Ectodermal cell (in vitro differentiated cells): Measurements from ENCODE around the gene RABGAP1L.

ENCODE experiments used
- H3K27ac ChIP-seq: 2 replicates; pipeline ENCODE4 v1.7.0; 2013; ENCODE audit warnings: mild to moderate bottlenecking, low read depth, low read length; ENCODE audit not compliant: insufficient read depth, poor library complexity, severe bottlenecking
- H3K27me3 ChIP-seq: 2 replicates; pipeline ENCODE4 v1.7.0; 2013; ENCODE audit warnings: mild to moderate bottlenecking, low read length; ENCODE audit not compliant: insufficient read depth, control insufficient read depth, poor library complexity, severe bottlenecking
- H3K36me3 ChIP-seq: one replicate; pipeline ENCODE4 v1.7.0; 2013; ENCODE audit warnings: low read length; ENCODE audit not compliant: control insufficient read depth, insufficient read depth
- H3K4me1 ChIP-seq: one replicate; pipeline ENCODE4 v1.7.0; 2013; ENCODE audit warnings: low read length; ENCODE audit not compliant: control insufficient read depth, insufficient read depth
- H3K4me3 ChIP-seq: 2 replicates; pipeline ENCODE4 v1.7.0; 2013; ENCODE audit warnings: low read depth, low read length, control low read depth; ENCODE audit not compliant: insufficient read depth
- H3K9me3 ChIP-seq: 2 replicates; pipeline ENCODE4 v1.7.0; 2013; ENCODE audit warnings: mild to moderate bottlenecking, low read length, moderate library complexity; ENCODE audit not compliant: control insufficient read depth
- WGBS, 2 experiments: methylation state at CpG; one replicate each; pipeline ENCODE4 v1.1.7; 2013; ENCODE audit warnings: missing lambda C conversion rate in 2 of 2; 5-methylcytosine and 5-hydroxymethylcytosine counted together

The RABGAP1L gene

DNA sequence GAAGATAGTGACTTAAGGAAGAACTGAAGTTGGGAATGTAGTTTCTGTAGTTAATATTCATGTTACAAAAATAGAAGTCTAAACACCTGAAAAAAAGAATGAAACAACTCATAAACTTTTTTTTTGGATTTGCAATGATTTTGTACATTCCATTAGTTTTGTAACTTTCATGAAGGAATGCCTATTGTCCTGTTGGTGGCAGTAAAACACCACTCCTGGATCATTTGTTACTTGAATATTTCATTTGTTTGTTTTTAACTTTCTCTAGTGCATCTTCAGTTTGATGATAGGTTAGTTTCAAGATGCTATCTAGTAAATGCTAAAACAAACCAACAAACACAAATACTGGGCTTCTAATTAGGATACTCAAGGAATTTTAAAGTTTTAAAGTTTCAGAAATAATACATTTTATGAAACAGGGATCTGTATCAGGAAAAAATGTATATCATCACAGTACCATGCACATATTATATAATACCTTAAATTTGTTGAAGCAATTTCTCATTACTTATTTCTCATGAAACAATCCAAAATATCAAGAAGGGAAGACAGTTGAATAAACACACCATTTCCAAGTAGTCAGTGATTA, 610.7 kb downstream of the RABGAP1L start:
- Histone ChIP-seq H3K36me3 (no peaks in the 10 kb centered on the region), H3K27me3 (no peaks in the 10 kb centered on the region), H3K4me1 (peaks cover 4% of the 10 kb centered on the region)

DNA sequence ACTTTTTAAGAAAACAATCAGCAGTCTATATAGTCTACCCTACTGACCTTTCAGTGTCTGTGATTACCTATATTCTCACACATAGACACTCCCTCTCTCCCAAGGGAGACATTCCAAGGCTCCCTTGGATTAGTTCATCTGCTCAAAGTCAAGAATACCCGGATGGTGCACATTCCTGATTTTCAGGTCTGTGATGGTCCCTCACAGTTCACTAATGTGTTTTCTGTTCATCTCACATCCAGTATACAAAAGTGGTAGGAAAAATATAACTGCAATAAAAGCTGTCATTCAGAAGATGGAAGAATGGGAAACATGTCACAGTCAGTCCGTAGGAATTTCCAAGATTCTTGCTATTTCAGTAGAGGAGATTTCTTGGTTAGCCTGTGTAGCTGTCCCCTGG, 616.3 kb downstream of the RABGAP1L start:
- Histone ChIP-seq H3K4me3 (no peak overlapping the region), H3K27me3 (no peaks in the 10 kb centered on the region), H3K9me3 (no peaks in the 10 kb centered on the region), H3K27ac (no peak overlapping the region), H3K4me1 (peaks cover 2% of the 10 kb centered on the region), H3K36me3 (no peaks in the 10 kb centered on the region)
- 88 to 98% methylated on average over 2 of the region's 2 CpGs for WGBS, 2 experiments

More for the DNA sequence above, 610.7 kb downstream of the RABGAP1L start:
- H3K9me3 ChIP-seq, result no peaks in the 10 kb centered on the region
- H3K4me3 ChIP-seq, result no peak overlapping the region
- H3K27ac ChIP-seq, result no peak overlapping the region

DNA sequence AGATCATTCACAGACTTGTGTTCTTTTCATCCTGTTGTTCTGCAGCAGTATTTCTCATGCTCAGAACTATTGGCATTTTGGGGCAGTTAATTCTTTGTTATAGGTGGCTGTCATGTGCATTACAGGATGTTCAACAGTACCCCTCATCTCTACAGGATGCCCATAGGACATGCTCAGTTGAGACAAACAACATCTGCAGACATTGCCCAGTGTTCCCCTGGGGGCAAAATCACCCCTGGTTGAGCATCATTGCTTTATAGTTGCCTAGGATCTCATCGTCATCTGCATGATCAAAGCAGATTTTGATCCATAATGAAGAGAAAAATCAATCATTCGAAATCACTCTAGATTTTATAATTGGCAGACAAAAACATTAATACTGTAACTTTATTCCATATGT, 617.9 kb downstream of the RABGAP1L start:
- Histone ChIP-seq H3K4me1 (no peaks in the 10 kb centered on the region), H3K9me3 (no peaks in the 10 kb centered on the region), H3K27me3 (no peaks in the 10 kb centered on the region), H3K27ac (no peak overlapping the region), H3K36me3 (no peaks in the 10 kb centered on the region), H3K4me3 (no peak overlapping the region)
- 100% methylated on average over 1 of the region's 2 CpGs for WGBS, 2 experiments

DNA sequence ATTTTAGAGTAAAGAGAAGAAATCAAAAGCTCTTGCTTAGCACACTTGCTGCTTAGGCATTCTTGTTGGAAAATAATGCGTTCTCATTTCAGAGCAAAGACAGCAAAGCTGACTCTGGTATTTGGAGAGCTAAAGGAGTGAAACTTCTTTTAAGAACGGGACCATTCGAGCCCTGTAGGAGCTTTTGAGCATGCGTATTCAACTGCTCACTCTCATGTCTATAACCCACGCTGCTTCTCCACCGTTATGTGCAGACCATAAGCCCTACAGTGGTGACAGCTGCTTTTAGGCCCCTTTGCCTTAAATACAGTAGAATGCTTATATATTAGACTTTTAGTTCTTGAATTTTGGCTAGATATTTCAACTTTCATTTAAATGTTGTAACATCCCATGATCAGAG, 626.2 kb downstream of the RABGAP1L start:
- 89 to 91% methylated on average over 6 of the region's 6 CpGs for WGBS, 2 experiments
- Histone ChIP-seq H3K27ac (no peak overlapping the region), H3K36me3 (no peaks in the 10 kb centered on the region), H3K9me3 (no peaks in the 10 kb centered on the region), H3K27me3 (no peaks in the 10 kb centered on the region), H3K4me1 (no peaks in the 10 kb centered on the region), H3K4me3 (no peak overlapping the region)

DNA sequence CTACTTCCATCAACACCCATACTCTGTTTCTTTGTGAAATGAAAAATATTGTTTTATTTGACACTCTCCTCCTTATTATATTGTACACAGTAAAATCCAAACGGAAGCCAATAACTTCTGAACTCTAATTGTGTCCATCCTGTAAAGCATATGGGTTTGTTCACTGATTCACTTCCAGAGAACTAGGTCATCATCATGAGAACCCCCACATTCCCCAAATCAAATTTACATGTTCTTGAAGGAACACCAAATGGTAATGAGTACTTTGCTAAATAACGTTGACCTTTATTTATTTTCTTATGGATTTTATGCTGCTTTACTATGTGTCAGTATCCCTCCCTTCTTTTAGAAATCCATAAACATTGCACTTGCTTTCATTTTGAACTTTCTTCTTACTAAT, 627.0 kb downstream of the RABGAP1L start:
- 63 to 69% methylated on average over 1 to 2 of the region's 2 CpGs for WGBS, 2 experiments
- H3K27me3 ChIP-seq, result no peaks in the 10 kb centered on the region
- no peak overlapping the region for H3K27ac ChIP-seq
- no peaks in the 10 kb centered on the region for H3K36me3 ChIP-seq
- H3K4me3 ChIP-seq, result no peak overlapping the region
- no peaks in the 10 kb centered on the region for H3K4me1 ChIP-seq
- H3K9me3 ChIP-seq, result no peaks in the 10 kb centered on the region

DNA sequence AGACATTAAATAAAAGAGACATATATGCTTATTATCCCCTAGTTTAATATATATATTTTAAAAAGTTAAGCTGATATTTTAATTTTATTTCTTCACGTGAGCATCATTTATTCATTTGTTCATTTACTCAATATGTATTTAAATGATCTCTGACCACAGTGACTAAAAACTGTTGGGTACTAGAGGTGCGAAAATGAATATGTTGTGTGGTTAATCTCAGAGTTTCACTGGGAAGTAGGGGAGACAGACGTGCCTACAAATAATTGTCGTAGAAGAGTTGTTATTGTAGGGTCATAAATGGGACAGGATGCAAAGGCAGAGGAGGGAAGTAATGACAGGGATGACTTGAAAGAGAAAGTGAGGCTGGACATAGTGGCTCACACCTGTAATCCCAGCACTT, 627.4 kb downstream of the RABGAP1L start:
- H3K36me3 ChIP-seq, result no peaks in the 10 kb centered on the region
- no peak overlapping the region for H3K4me3 ChIP-seq
- H3K27ac ChIP-seq, result no peak overlapping the region
- H3K27me3 ChIP-seq, result no peaks in the 10 kb centered on the region
- 93 to 97% methylated on average over 3 of the region's 4 CpGs for WGBS, 2 experiments
- H3K9me3 ChIP-seq, result no peaks in the 10 kb centered on the region
- no peaks in the 10 kb centered on the region for H3K4me1 ChIP-seq

DNA sequence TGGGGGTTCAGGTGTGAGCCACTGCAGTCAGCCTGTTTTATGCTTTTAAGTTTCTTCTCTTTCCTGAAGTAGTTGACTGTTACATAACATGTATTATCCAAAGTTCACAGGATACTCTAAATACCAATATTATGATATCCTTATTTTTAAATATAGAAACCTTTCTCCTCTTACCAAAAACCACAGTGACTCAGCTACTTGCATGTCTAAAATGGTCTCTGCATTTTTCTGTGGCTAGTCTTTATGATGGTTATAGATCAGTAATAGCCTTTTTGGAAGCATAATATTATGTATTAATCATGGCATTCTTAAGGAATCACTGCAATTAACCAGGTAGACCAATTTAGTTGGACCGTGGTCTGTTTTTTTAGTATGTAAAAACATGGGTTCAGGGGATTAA, 629.7 kb downstream of the RABGAP1L start:
- Histone ChIP-seq H3K9me3 (no peaks in the 10 kb centered on the region), H3K4me3 (no peak overlapping the region), H3K27ac (no peak overlapping the region), H3K4me1 (no peaks in the 10 kb centered on the region), H3K27me3 (no peaks in the 10 kb centered on the region), H3K36me3 (no peaks in the 10 kb centered on the region)
- WGBS, 2 experiments, result no CpG with 5 or more reads among the region's 1 CpG

DNA sequence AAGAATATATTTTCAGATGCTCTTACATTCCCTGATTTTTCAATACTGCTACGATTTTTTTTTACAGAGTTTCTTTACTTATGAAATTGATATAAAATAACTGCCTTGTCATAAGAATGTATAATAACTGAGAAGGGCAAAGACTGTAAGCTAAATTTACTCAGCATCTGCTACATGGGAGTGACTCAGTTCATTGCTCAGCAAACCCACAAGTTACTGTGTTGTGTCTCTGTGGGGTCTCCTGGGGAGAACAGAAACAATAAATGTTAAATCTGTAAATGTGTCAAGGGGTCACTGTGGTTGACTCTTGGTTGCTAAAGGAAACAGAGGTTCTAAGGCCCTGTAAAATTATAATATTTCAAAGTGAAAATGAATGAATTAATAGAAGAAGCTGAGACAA, 630.1 kb downstream of the RABGAP1L start:
- Histone ChIP-seq H3K4me3 (no peak overlapping the region), H3K9me3 (no peaks in the 10 kb centered on the region), H3K36me3 (no peaks in the 10 kb centered on the region), H3K27ac (no peak overlapping the region), H3K27me3 (no peaks in the 10 kb centered on the region), H3K4me1 (no peaks in the 10 kb centered on the region)
- 100% methylated on average over 1 of the region's 1 CpG; no CpG with 5 or more reads in 1 of the 2 experiments for WGBS, 2 experiments

DNA sequence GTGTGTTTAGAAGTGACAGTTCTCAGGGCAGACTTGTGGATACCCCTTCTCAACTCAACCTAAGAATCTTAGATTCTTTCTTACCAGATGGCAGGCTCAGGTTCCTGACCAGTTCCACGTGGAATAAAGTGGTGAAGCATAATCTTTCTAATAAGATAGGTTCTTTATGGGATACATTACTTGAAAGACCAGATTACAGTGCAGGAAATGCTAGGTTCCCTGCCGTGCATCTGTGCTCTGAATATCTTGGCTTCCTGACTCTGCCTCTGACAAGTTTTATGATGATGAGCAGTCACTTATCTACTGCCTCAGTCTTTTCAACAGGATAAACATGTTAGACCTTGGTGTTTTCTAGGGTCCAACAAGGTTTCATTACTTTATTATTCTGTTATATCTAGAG, 632.5 kb downstream of the RABGAP1L start:
- no peak overlapping the region for H3K4me3 ChIP-seq
- no peak overlapping the region for H3K27ac ChIP-seq
- H3K27me3 ChIP-seq, result no peaks in the 10 kb centered on the region
- H3K9me3 ChIP-seq, result no peaks in the 10 kb centered on the region
- no peaks in the 10 kb centered on the region for H3K36me3 ChIP-seq
- WGBS, 2 experiments, result 71 to 82% methylated on average over 2 of the region's 2 CpGs
- H3K4me1 ChIP-seq, result no peaks in the 10 kb centered on the region

DNA sequence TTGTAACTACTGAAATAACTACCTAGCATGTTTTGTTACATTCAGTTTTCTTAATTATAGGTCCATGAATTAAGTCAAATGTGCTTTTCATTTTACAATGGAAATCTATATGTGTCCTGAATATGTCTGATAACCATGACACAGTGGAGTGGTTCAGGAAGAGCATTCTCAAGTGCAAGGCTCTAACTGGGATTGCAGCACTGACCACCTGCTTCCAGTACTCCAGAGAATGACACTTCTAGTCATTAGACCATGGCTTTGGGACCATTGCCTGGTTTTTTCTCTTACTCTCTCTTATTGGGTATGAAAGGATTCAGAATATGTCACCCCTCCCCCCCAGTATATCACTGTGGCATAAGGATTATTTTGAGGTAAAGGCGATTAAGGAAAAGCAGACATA, 635.5 kb downstream of the RABGAP1L start:
- H3K4me1 ChIP-seq, result no peaks in the 10 kb centered on the region
- no peaks in the 10 kb centered on the region for H3K9me3 ChIP-seq
- H3K27ac ChIP-seq, result no peak overlapping the region
- H3K36me3 ChIP-seq, result no peaks in the 10 kb centered on the region
- H3K27me3 ChIP-seq, result no peaks in the 10 kb centered on the region
- H3K4me3 ChIP-seq, result no peak overlapping the region
- 94 to 100% methylated on average over 1 of the region's 1 CpG for WGBS, 2 experiments

DNA sequence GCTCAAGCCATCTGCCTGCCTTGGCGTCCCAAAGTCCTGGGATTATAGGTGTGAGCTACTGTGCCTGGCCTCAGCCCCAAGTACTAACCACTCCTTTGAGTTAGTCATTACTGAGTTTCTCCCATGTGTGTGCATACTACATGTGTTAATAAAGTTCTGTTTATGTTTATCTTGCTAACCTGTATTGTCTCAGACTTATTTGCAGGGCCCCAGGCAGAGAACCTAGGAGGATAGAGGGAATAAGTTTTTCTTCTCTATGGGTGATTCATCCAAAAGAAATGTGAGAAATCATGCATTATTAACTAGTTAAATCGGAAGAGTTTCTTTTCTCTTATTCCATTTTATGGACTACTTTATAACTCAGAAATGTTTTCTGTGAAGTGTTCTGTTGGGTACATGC, 636.5 kb downstream of the RABGAP1L start:
- Histone ChIP-seq H3K9me3 (no peaks in the 10 kb centered on the region), H3K4me3 (no peak overlapping the region), H3K36me3 (no peaks in the 10 kb centered on the region), H3K4me1 (peaks cover 5% of the 10 kb centered on the region), H3K27ac (no peak overlapping the region), H3K27me3 (no peaks in the 10 kb centered on the region)
- WGBS, 2 experiments, result 90 to 100% methylated on average over 1 of the region's 2 CpGs
